ENCODE data around the gene GRWD1.

DNA sequence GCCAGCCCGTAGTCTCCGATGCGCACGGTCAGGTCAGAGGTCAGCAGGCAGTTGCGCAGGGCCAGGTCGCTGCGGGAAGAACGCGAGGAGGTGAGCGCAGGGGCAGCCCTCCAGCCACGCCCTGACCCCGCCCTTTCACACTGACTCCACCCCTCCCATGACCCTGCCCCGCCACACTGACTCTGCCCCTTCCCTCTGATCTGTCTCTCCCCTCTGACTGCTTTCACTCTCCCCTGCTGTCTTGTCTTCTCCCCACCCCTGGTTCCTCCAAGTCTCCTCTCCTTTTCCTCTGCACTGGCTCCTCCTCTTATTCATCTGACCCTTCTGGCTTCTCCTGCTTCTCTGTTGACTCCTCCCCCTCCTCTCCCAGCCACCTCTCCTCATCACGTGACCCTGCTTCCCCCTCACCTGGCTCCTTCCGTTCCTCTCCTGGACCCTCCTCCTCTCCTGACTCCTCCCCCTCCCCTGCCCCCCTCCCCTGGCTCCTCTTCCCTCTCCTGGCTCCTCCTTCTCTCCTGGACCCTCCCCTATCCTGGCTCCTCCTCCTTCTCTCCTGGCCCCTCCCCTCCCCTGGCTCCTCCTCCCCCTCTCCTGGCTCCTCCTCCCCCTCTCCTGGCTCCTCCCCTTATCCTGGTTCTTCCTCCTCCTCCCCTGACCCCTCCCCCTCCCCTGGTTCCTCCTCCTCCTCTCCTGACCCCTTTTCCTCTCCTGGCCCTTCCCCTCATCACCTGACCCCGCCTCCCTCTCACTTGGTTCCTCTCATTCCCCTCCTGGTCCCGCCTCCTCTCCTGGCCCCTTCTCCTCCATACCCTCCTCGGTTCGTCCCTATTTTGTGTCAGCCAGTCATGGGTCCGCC, 55.9 kb downstream of the GRWD1 start:
- TF ChIP-seq POLR2A (IDR thresholded peaks at IDR 0.05) (peak in 1 of 4 donors; percentile 36), CTCF (IDR thresholded peaks at IDR 0.05) (no peak)
